ENCODE results near the gene PDXDC1.
"Not testable (repeated sequence)": the region's sequence is repeated elsewhere in the genome, so short reads cannot be mapped to it uniquely, and the experiment has no call there.

Gene PDXDC1

GRCh38 chr16:15016354-15016753 lies 41.5 kb downstream of the PDXDC1 start:
- not testable (repeated sequence) for DNase-seq

GRCh38 chr16:15016951-15017580 lies 42.2 kb downstream of the PDXDC1 start:
- not testable (repeated sequence) for DNase-seq

- not testable (repeated sequence) for DNase-seq
Observed at GRCh38 chr16:15021429-15021828, 46.6 kb downstream of the PDXDC1 start.

DNA sequence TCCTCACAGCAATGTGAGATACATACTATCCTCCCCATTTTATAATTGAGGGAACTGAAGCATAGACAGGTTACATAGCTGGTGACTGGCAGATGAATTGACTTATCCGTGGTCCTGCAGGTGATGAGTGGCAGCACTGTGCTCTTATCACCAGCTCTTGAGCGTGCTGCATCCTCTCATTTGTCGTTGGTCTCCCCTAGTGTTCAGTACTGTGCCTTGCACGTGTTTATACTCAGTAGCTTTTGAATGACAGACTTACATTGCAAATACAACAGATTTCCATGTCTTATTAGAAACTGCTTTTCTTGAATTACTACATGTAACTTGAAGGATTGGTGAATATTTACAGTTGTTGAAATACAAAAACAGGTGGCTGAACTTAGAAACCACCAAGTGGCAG lies 47.4 kb downstream of the PDXDC1 start:
- not testable (repeated sequence) for DNase-seq

- not testable (repeated sequence) for DNase-seq
Observed at GRCh38 chr16:15023381-15024077, 48.7 kb downstream of the PDXDC1 start.

DNA sequence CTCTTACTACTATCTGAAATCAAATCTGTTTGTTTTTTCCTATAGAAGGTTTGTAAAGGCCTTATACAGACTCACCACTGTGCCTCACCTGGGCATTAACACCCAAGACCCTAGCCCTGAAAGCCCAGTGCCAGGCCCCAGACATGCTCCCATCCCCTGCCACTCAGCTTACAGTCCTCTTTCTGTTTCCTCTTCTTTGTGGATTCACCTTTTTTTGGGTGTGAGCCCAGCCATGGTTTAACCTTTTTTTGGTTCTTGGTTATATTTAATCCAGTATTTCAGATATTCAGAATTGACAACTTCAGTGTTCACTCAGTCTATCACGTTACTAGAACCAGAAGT lies 50.0 kb downstream of the PDXDC1 start:
- not testable (repeated sequence) for DNase-seq

GRCh38 chr16:15025234-15025951 lies 50.6 kb downstream of the PDXDC1 start:
- not testable (repeated sequence) for DNase-seq

GRCh38 chr16:15027051-15027450 lies 52.2 kb downstream of the PDXDC1 start:
- not testable (repeated sequence) for DNase-seq

DNA sequence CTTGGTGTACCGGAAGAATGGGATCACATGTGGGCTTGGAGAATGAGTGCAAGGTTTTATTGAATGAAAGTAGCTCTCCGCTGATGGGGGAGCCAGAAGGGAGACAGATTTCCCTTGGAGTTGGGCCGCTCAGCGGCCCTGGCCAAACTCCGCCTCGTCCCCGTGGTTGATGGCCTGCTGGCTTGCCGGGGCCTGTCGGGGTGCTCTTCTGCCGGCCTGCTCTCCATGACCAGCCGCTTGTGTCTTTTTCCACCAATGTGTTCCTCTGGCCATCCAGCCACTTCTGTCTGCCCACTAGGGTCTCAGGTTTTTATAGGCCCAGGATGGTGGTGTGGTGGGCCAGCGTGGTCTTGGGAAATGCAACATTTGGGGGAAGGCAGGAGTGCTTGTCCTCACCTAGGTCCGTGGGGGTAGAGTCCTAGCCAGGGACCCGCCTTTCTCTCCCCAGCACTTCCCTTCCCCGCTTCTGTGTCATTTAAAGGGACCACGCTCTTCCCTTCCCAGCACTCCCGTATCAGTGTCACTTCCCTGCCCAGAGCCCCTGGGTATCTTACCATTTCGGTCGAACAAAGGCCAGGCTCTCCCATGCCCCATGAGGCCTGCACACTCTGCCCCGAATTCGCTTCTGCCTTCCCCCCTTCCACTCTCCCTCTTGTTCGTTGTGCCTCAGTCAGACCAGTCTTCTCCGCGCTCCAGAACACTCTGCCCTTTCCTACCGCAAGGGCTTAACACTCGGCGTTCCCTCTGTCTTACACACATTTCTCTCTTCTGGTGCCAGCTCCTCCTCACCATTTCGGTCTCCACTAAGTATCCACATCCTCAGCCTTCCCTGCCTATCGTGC lies 52.9 kb downstream of the PDXDC1 start:
- DNase-seq = not testable (repeated sequence)

DNA sequence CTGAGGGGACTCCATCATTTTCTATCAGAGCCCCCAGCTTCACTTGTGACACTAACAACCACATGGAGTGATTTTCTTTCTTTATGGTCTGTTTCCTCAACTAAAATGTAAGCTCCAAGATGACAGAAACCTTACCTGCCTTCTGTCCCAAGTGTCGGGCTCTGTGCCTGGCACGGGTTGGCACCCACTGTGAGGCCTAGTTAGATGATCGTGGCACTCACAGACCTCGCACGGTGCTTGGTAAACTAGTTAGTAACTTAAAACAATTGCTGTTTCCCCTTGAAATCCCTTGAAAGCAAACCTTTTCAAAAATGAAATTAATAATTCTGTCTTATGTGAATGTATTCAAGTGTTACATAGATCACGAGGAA lies 53.5 kb downstream of the PDXDC1 start:
- DNase-seq = not testable (repeated sequence)

GRCh38 chr16:15028801-15029698 lies 54.2 kb downstream of the PDXDC1 start:
- not testable (repeated sequence) for DNase-seq

GRCh38 chr16:15029749-15030148 lies 54.9 kb downstream of the PDXDC1 start:
- not testable (repeated sequence) for DNase-seq

- no peak for DNase-seq
Observed at GRCh38 chr16:15031179-15031578, 56.4 kb downstream of the PDXDC1 start.

GRCh38 chr16:15031586-15031985 lies 56.8 kb downstream of the PDXDC1 start:
- DNase-seq = no peak

GRCh38 chr16:15032547-15033308 lies 57.9 kb downstream of the PDXDC1 start:
- no peak for DNase-seq

GRCh38 chr16:15033309-15033707 lies 58.5 kb downstream of the PDXDC1 start:
- no peak for DNase-seq

GRCh38 chr16:15034266-15035162 lies 59.7 kb downstream of the PDXDC1 start:
- DNase-seq = no peak

- no peak for DNase-seq
Observed at GRCh38 chr16:15035163-15035729, 60.4 kb downstream of the PDXDC1 start.

- DNase-seq = no peak
Observed at GRCh38 chr16:15037003-15037402, 62.2 kb downstream of the PDXDC1 start.

- no peak for DNase-seq
Observed at GRCh38 chr16:15037745-15038144, 62.9 kb downstream of the PDXDC1 start.
